ENCODE data around the gene CD63.

The CD63 gene

DNA sequence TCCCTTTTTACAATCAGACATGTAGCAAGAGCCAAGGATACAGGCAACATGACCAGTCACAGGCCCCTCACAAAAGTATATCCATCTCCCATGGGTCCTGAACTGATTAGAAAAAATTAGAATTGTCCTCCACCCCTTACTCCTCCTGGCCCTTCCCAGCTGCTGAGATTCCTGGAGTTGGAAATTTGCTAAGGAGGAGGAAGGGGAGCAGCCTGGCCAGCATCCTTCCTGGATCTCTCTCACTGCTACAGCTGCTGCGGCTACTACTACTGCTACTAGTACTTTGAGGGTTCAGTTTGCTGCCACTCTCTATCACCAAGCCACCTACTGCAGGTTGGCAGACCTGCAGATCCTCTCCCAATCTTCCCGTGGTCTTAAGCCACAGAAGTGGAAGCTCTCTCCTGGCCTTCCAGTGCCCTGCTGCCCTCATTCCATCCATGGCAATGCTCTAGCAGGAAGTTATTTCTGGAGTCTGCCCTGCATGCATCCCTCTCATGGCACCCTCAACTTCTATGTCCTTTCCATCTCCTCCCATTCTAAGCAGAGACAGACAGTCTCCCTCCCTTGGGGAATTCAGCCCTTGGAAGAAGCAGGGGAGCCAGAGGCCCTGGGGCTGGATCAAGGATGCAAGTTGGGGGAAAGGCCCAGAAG is 22.1 kb downstream of the CD63 start:
- Histone ChIP-seq H3K36me3 (ENCODE audit: insufficient read depth) (no peaks in the 10 kb centered on the region), H3K9ac (no peak overlapping the region), H3K79me2 (ENCODE audit: insufficient read depth, low read depth) (no peaks in the 10 kb centered on the region), H3K27me3 (ENCODE audit: insufficient read depth, low read depth) (peaks cover 46% of the 10 kb centered on the region), H4K20me1 (ENCODE audit: insufficient read depth) (no peaks in the 10 kb centered on the region), H3K4me2 (peak overlapping the region; percentile 47; the same call in 1 of the 2 replicates), H2AFZ (ENCODE audit: low read depth) (peak overlapping the region; percentile 9; the same call in 1 of the 2 replicates), H3K4me1 (ENCODE audit: low read depth, poor library complexity, severe bottlenecking) (peaks cover 11% of the 10 kb centered on the region), H3K27ac (no peak overlapping the region), H3K4me3 (IDR thresholded peaks at IDR 0.05; ENCODE audit: insufficient read depth, low read depth, low read length) (no peak overlapping the region)
- TF ChIP-seq, protein P1, sequence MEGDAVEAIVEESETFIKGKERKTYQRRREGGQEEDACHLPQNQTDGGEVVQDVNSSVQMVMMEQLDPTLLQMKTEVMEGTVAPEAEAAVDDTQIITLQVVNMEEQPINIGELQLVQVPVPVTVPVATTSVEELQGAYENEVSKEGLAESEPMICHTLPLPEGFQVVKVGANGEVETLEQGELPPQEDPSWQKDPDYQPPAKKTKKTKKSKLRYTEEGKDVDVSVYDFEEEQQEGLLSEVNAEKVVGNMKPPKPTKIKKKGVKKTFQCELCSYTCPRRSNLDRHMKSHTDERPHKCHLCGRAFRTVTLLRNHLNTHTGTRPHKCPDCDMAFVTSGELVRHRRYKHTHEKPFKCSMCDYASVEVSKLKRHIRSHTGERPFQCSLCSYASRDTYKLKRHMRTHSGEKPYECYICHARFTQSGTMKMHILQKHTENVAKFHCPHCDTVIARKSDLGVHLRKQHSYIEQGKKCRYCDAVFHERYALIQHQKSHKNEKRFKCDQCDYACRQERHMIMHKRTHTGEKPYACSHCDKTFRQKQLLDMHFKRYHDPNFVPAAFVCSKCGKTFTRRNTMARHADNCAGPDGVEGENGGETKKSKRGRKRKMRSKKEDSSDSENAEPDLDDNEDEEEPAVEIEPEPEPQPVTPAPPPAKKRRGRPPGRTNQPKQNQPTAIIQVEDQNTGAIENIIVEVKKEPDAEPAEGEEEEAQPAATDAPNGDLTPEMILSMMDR (conservative IDR thresholded peaks at IDR 0.05; ENCODE audit: low read depth, low read length) = no peak

DNA sequence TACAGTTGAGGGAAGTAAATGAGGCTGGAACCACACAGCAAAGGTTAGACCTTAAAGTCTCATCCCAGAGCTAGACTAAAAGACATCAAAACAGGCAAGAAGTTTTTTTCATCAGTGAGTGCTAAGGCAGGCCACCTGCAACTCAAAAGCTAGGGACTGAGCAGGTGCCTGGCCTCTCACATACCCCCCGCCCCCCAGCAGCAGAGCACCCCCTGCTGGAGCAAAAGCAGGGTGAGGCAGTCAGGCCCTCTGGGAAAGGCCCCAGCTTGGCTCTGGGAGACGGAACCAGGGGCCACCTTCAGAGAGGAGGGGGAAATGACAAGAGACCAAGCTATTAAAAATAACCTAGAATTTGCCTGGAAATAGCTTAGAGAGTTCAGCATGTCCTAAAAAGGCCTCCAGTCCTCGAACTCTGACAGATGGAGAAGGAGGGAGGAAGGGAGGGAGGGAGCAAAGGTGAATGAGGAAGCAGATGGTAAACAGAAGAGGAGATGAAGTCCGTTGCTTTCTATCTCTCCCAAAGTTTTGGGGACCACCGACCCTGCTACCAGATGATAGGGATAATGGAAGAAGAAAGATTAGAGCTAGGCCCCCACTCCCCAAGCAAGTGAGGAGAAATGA is 22.9 kb downstream of the CD63 start:
- Histone ChIP-seq H3K9ac (no peak overlapping the region), H3K27me3 (ENCODE audit: insufficient read depth, low read depth) (peaks cover 39% of the 10 kb centered on the region), H2AFZ (ENCODE audit: low read depth) (no peak overlapping the region), H3K79me2 (ENCODE audit: insufficient read depth, low read depth) (no peaks in the 10 kb centered on the region), H4K20me1 (ENCODE audit: insufficient read depth) (no peaks in the 10 kb centered on the region), H3K27ac (no peak overlapping the region), H3K4me2 (no peak overlapping the region), H3K36me3 (ENCODE audit: insufficient read depth) (no peaks in the 10 kb centered on the region), H3K4me1 (ENCODE audit: low read depth, poor library complexity, severe bottlenecking) (peaks cover 13% of the 10 kb centered on the region), H3K4me3 (IDR thresholded peaks at IDR 0.05; ENCODE audit: insufficient read depth, low read depth, low read length) (no peak overlapping the region)
- TF ChIP-seq, protein P1 (conservative IDR thresholded peaks at IDR 0.05; ENCODE audit: low read depth, low read length) = peak; percentile 80

DNA sequence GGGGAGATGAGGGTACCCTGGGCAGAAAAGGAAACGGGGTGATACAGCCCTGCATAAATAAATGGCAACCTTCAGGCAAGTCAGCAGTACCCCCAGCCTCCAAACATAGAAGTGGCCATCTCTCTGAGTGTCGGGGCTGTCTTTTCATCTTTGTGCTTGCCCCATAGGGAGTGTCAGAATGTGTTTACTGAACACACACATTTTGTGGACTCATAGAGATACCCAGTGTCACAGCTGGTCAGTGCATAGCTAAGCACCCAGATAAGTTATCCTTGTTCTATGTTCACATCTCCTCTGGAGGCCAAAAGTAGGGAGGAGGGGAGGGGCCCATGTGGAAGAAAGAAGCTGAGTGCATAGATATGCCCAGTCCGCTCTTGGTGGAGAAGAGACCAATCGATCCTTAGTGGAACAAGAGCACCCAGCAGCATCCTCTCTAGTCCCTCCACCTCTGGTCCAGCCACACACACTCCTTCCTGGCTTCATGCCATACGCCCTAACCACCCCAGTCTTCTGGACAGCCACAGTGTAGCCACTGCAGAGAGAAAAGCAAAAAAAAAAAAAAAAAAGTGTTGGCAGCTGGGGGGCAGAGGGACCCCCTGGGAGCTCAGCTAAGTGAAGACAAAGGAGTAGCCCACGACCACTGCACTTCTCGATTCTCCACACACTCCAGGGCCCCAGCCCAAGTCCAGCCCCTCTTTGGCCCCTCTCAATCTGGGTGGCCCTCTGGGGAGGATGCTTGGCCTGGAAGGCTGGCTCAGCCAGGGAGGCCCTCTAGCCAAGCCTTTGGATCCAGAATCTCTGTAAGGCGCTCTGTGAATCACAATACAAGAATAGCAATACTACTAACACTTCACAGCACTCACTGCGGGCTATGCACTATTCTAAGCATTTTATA is 23.7 kb downstream of the CD63 start:
- no peaks in the 10 kb centered on the region for H4K20me1 ChIP-seq (ENCODE audit: insufficient read depth)
- no peak overlapping the region for H3K9ac ChIP-seq
- H3K79me2 ChIP-seq (ENCODE audit: insufficient read depth, low read depth) = no peaks in the 10 kb centered on the region
- peaks cover 18% of the 10 kb centered on the region for H3K4me1 ChIP-seq (ENCODE audit: low read depth, poor library complexity, severe bottlenecking)
- TF ChIP-seq, protein P1 (conservative IDR thresholded peaks at IDR 0.05; ENCODE audit: low read depth, low read length) = no peak
- H3K36me3 ChIP-seq (ENCODE audit: insufficient read depth) = no peaks in the 10 kb centered on the region
- no peak overlapping the region for H3K4me3 ChIP-seq (IDR thresholded peaks at IDR 0.05; ENCODE audit: insufficient read depth, low read depth, low read length)
- H2AFZ ChIP-seq (ENCODE audit: low read depth) = no peak overlapping the region
- no peak overlapping the region for H3K4me2 ChIP-seq
- H3K27ac ChIP-seq = no peak overlapping the region
- peaks cover 31% of the 10 kb centered on the region for H3K27me3 ChIP-seq (ENCODE audit: insufficient read depth, low read depth)

DNA sequence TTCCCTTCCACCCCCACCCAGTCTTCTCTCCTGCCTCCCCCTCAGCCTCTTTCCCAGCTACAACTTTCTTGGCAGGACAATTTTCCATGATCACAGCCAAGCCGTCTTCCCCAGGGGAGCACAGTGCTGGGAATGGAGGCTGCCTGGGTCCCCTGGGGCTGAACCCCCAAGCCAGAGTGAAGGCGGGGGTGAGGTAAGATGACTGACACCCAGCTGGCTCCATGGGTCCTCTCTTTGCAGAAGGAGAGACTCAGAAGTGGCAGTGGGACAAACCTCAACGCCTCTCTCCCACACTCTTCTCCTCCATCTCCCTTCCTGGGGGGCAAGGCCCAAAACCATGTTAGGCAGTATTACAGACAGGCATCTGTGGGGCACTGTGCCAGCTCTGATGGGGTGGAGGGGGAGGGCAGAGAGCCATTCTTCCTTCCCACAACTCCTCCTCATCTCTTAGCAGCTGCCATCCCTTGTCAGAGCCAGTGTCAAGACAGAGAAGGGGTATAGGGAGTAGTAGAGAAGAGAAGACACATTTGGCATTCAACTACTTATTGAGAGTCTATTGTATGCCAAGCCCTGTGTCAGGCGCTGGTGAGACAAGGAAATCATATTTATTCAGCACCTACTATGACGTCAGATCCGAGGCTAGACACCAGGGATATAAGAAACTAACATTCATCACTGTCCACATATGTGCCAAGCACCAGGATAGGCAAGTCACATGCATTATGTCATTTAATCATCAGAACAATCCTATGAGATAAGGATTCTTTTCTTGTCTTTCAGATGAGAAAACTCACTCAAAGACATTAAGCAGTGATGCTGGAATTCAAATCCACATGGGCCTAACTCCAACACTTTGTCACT is 24.7 kb downstream of the CD63 start:
- peaks cover 18% of the 10 kb centered on the region for H3K4me1 ChIP-seq (ENCODE audit: low read depth, poor library complexity, severe bottlenecking)
- H3K4me2 ChIP-seq = no peak overlapping the region

More for the DNA sequence above, 24.7 kb downstream of the CD63 start:
- Histone ChIP-seq H3K27me3 (ENCODE audit: insufficient read depth, low read depth) (peaks cover 21% of the 10 kb centered on the region), H3K9ac (no peak overlapping the region), H3K79me2 (ENCODE audit: insufficient read depth, low read depth) (no peaks in the 10 kb centered on the region), H2AFZ (ENCODE audit: low read depth) (no peak overlapping the region), H3K27ac (no peak overlapping the region), H3K4me3 (IDR thresholded peaks at IDR 0.05; ENCODE audit: insufficient read depth, low read depth, low read length) (no peak overlapping the region), H3K36me3 (ENCODE audit: insufficient read depth) (no peaks in the 10 kb centered on the region), H4K20me1 (ENCODE audit: insufficient read depth) (no peaks in the 10 kb centered on the region)
- TF ChIP-seq, protein P1 (conservative IDR thresholded peaks at IDR 0.05; ENCODE audit: low read depth, low read length) = no peak
